ENCODE results near the gene FGF21.

GRCh38 chr19:48772503-48772953 lies 17.2 kb downstream of the FGF21 start:
- TF ChIP-seq CTCF (IDR thresholded peaks at IDR 0.05; ENCODE audit: low read depth, low read length): no peak
- TF ChIP-seq POLR2A (IDR thresholded peaks at IDR 0.05; ENCODE audit: extremely low read depth, insufficient read length): no peak
- TF ChIP-seq MAX (IDR thresholded peaks at IDR 0.05; ENCODE audit: low read depth, low read length): no peak
